Right renal cortex interstitium (tissue), 3 donors: ENCODE measurements around the gene AKNAD1. TPM values are rescaled to one million over a fixed set of nuclear protein-coding genes. Genes with fewer than 3 reads are reported as not detected.

ENCODE experiments used
- DNase-seq, 3 donors: peaks; one replicate each; pipeline ENCODE4 v3.0.0-alpha.2; 2013; ENCODE audit warnings: low read depth in 3 of 3, low spot score in 2 of 3
- polyA plus RNA-seq, 3 donors: library from polyadenylated mRNA; unstranded; fragments of 120-200 nt; gene quantifications; one replicate each; pipeline ENCODE4 v1.2.1, GENCODE V29; 2013; ENCODE audit not compliant: insufficient read length in 3 of 3

The AKNAD1 gene
- polyA plus RNA-seq, 3 donors = not detected

DNA sequence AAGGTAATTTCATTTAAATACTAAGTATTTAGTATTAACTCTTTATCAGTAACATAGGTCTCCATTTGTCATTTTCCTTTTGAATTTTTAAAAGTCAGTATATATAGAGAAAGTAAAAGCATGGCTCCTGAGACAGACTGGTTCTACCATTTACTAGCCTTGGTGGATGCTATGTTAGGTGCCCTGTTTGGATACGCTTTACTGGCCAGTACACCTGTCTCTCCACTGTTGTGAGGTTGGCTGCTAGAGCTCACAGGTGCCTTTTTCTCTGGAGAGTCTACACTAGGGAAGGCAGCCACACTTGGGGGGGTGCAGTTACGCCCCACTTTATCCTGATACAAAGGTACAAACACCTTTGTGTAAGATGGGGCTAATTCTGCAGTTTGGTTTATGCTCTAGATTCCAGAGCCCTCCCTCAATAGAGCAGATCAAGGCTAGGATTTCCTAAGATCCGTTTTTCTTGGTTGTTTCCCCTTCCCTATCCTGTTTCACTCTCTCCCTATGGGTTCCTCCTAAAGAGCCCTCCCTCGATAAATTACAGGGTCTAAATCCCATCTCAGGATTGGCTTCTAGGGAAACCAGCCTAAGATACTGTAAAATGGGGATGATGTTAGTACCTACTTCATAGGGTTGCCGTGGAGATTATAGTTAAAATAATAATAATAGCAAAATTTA is 14.3 kb upstream of the AKNAD1 start:
- no peak for DNase-seq

DNA sequence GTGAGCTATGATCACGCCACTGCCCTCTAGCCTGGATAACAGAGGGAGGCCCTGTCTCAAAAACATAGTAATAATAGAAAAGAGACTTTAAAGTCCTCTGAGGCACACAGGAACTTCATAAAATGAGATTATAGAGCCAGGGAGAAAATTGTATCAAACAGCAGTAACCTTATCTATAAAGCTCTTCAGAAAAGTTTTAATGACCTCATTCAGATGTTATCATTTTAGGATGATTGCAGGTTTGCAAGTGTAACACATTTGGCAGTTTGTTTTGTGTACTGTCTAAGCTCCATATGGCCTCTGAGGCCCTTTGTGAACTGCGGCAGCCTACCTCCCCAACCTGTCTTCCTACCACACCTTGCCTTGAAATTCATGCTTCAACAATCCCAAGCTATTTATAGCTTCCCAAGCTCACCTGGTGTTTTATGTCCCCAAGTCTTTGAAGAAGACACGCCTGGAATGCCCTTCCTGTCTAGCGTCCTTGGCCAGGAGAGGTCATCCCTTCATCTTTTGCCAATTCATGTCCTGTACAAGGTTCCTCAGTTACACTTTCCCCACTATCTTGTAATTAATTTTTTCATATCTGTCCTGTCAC is 8.5 kb upstream of the AKNAD1 start:
- no peak for DNase-seq

DNA sequence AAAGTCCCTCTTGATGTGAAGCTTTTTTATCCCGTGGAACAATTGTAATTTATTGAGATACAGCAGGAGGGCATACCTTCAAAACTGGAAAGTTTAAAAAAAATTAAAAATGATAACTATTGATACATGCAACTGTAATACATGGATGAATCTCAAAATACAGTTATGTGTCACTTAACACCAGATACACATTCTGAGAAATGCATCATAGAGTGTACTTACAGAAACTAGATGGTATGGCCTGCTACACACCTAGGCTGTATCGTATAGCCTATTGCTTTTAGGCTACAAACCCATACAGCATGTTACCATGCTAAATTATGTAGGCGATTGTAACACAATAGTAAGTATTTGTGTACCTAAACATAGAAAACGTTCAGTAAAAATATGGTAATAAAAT is 7.1 kb upstream of the AKNAD1 start:
- no peak for DNase-seq

DNA sequence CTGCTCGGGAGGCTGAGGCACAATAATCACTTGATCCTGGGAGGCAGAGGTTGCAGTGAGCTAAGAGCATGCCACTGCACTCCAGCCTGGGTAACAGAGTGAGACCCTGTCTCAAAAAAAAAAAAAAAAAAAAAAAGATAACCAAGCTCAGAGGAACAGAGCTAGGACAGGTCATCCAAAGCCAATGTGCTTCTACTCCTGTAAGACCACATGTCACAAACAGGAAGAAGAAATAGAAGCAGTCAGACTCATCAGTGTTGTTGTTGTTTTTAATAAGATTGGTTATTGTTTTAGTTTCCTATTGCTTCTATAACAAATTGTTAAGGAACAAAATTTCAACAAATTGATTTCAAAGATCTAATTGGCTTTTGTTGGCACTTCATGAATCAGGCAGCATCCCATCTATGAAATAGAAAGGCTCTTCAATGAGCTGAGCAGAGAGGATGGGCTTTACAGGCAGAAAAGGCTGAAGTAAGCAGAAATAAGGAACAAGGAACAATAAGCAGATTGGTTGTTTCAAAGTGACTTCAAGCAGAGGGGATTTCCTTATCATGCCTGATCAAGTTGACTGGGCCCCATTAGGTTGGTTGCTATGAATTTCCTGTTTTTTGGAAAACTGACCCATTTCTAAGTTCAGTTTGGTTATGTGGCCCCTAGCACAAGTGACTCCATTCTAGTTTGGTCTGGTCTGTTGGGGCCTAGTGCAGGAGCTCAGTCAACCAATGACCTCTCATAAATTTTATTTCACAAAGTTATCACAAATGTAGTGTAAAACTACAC is 6.0 kb upstream of the AKNAD1 start:
- no peak for DNase-seq

DNA sequence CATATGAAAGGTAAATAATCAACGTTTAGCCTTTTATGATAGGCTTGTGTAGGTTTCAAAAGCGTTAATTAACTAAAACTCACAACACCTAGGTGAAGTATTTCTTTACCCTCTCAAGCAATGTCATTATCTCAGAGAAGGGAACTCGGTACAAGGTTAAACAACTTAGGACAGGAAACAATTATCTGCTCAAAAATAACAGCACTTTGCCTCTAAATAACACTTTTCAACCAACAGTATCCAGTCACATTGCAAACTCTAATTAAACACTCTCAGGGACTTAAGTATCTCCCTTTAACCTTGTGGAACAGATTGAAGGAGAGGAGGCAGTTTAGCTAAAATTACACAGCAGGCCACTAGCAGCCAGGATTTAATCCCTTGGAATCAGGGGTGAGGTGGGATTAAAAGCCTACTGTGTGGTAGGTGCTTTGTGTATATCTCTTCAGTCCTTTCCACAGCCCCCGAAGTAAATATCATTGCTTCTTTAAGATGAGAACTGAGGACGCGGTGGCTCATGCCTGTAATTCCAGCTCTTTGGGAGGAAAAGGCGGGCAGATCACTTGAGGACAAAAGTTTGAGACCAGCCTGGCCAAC is 5.2 kb upstream of the AKNAD1 start:
- DNase-seq = no peak

DNA sequence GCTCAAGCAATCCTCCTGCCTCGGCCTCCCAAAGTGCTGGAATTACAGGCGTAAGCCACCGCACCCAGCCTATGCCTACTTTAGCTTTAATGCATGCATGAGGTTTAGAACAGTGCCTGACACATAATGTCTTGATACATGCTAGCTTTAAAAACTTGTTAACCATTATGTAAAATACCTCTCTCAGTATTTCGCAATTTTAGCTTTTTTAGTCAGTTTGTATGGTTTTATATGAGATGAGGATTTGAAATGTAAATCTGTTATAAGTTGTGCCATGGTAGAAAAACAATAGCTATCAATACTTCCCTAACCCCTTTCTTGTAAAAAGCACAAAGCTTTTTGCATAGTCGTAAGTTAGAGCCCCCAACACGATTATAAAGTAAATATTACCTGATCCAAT is 4.7 kb upstream of the AKNAD1 start:
- DNase-seq = no peak

DNA sequence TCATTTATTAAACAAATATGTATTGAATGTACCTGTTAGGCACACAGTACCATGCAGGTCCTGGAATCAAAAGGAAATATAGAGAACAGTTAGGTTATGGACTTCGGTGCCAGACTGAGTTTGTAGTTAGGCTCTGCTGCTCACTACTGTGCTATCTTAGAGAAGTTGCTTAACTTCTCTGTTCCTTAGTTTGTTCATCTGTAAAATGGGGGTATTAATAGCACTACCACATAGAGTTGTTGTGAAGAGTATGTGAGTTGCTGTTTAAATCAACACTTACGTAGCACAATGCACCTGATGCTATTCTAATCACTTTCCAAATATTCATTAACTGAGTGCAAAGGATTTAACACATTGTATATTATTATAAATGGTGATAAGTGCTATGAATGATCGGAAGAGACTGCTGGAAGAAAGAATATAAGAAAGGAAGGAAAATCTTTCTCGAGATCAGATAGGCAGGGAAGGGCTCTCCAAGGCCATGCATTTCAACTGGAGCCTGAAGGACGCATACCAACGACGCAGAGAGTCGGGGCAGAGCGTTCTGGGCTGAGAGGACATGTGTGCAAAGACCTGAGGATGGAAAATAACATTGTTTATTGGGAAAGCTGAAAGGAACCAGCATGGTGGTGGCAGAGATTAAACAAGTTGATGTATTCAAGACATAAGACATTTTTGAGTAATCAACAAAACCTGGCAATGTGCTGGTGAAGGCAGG is 3.5 kb upstream of the AKNAD1 start:
- no peak for DNase-seq

DNA sequence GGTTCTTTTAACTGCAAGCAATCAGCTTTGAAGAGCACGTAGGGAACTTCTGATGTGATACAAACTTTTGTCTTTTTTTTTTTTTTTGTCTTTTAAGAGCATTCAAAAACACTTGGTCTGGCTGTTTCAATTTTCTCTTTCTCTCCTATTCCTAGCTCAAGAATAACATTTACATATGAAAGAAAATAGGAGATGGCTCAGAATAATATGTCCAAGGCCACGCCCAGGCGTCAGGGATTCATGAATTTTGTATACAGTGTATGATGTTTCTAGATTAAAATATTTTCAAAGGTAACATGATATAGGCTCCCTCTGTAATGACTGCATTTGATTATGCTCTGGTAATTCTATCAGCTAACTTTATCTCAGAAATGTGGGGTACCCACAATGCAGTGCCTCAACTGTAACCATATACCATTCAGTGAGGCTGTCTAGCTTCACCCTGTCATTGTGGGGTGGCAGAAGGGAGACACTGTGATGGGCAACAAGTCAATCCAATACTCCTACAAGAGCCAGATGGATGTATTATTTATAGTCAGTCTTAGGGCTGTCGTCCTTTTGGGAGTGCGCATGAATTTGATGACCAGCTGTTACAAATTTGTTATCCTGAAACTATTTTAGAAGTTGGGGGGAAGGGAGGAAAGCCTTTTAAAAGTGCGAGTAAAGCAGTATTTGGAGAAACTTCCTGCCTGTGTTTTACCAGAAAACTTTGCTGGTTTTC is 1.5 kb upstream of the AKNAD1 start:
- DNase-seq = no peak

DNA sequence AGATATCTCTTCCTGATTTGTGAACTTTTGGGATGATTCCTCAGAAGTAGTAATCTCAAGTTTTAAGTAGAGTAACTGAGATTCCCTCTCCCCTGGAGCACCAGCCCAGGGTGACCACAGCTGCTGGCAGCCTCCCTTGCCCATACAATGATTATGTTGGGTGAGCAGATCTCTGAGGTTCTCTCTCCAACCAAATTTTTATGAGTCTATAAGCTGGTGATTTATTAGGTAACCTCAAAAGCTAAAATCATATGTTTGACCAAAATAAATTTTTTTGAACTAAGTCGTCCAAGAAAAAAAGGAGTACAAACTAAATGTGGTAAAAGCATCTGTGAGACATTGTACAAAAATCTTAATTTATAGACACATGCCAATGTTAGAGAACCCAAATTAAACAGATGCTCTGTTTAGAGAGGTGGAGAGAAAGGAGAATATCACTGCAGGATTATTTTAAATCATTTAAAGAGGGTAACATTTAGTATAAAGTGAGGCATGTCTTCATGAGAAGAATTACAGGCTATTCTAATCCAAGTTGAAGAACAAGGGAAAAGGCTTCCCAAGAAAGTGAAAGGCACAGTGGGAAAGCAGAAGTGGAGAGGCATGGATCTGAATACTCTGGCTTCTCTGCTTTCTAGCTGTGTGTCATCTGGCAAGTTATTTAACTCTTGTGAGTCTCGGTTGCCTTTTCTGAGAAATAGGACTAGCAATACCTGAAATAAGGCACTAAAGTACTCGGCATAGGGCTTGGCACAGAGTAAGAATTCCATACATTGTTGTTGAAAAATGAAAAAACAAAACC is 2.5 kb downstream of the AKNAD1 start:
- no peak for DNase-seq

DNA sequence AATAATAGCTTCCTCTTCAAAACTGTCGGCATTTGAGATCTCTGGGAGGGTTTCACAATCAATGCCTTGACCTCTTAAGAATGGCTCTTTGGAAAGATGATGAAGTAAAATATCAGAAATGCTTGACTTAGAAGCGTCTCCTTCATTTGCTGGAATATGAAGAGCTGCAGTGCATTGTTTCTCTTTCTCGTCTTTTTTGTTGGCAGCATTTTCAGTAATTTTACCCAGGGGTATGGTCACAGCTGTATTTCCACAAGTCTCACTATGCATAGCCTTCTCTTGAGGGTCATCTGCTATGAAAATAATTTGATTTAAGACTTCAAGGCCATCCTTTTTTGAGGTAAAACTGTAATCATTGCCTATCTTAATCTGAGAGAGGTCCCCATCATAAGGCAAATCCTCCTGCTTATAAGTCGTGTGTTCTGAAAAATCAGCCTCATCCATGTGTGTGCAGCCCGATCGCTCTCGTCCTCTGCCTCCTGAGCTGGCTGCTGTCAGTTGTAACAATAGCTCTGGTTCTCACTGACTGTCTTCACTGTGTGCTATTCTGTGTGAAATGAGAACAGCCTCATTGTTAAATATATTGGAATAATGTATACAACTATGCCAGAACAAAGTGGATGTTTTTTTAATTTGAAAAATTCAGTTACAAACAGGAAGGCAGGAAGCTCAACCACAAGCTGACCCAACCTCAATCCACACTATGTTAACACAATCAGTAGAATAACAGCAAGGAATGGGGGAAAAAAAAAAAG is 4.5 kb downstream of the AKNAD1 start:
- DNase-seq = no peak

DNA sequence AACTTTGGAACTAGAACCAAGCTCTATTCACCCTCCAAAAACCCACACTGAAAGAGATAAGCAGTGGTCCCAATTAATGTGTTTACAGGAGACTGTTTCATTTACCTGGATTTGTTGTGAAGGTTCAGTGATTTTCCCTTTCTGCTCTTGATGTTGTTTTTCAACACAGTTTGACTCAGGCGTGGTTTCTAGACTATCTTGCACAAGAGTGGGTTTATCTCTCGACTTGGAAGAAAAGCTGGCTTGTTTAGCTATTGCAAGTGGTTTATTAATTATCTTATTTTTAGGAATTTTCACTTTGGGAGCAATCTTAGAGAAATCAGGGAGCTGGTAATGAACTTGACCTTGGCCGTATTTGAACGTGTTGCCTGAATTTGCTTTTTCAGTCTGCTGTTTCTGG is 5.3 kb downstream of the AKNAD1 start:
- no peak for DNase-seq

DNA sequence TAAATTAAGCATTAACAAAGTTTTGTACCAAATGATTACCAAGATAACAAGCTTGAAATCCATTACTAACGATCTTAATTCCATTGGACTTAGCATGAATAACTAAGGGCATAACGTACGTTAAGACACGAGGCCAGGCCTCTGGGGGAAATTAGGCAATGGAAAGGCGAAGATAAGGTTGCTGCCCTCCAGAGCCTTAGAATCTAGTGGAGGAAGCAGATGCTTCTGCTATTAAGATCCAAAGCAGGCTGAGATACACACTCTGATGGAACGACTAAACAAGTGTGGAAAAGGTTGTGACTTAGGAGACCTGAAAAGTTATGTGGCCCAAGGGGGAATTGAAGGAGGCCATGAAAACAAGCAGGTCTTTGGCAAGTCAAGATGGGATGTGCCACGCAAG is 6.0 kb downstream of the AKNAD1 start:
- DNase-seq = no peak

DNA sequence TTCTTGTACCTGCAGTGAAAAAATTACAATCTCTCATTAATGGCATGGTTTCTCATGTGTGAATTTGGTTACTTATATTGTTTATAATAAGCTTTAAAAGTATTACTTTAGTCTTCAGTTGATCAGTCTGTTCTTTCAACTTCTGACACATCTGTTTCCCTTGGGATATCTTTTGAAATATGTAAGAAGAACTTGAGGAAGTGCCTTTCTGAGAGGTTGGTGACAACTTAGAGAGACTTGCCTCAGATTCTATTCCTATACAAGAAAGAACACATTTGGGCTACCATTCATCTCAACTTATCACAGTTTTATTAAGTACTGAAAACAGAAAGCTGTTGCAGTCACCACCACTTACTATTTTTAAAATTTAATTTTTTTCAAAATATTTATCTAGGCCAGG is 8.1 kb downstream of the AKNAD1 start:
- DNase-seq = no peak

DNA sequence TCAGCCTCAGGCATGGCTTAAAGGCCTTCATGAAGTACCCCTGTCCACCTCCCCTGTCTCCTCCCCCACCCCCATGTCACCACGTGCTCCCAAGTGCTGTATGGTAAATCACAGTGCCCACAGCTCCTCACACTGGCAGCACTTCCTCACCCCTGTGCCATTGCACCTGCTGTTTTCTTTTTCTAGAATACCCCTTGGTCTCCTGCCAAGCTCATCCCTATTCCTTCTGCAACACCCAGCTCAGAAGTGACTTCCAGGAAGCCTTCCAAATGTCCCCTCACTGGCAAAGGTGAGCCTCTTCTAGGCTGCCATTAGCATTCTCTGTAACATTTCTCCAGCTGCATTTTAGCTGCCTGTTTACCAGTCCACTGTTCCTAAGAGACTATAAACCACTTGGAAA is 9.4 kb downstream of the AKNAD1 start:
- DNase-seq = no peak

DNA sequence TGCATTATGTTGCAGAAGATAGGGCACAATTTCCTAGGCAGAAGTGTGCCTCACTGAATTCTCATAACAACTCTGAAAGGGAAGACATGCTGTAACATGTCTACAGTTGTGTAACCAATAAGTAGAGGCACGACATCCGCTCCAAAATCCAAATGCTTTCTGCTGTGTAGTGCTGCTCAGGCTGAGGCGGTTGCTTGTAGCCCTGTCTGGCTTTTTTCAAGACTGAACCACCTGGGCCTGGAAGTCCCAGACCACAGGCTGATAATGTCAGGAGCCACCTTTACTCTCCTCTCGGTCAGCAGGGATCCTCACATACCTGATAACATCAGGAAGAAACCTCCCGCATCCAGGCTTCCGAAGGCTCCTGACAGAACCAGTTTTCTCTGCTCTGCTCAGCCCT is 10.9 kb downstream of the AKNAD1 start:
- DNase-seq = no peak

DNA sequence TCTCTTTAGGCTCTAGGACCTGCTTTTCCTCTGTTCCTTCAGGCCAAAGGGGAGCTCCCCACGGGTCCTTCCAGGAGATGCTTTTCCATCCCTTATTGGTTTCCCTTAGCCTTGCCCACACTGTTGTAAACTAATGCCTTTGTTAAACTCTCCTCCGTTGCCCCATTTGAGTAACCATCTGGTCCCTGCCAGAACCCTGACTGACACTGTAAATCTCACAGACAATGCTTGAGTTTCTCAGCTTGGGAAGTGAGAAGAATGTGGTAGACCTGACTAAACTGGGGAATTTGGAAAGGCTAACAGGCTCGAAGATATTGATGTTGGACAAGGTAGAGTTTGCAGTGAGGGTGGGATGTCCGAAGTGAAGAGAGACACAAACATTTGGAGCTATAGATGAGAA is 11.4 kb downstream of the AKNAD1 start:
- no peak for DNase-seq

DNA sequence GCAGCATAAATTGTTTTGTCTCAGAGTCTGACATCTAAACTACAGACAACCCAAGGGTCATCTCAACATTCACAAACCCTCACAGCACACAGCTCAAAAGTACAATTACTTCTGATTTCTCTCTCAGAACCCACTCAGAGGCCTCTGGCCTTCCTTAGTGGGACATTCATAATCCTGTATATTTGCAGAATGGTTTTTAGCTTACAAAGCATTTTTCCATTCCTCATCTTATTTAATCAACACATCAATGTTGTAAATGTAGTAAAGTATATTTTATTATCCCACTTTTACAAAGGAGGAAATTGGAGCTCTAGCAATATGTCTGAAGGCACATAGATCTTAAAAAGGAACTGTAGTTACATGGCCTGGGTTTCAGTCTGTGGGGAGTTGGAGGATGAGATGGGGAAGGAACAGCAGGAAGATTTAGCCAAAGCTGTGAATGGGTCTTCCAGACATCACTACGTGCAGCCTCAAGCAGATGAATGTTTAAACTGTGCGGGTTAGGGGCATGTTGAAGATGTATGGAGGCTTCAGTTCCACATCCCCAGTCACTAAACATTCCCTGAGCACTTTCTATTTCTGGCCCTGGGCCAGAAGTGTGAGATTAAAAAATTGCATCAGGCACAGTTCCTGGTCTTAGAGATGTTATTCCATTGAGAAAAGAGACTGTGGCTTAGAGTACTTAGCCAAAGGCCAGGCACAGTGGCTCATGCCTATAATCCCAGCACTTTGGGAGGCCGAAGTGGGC is 13.3 kb downstream of the AKNAD1 start:
- DNase-seq = no peak

DNA sequence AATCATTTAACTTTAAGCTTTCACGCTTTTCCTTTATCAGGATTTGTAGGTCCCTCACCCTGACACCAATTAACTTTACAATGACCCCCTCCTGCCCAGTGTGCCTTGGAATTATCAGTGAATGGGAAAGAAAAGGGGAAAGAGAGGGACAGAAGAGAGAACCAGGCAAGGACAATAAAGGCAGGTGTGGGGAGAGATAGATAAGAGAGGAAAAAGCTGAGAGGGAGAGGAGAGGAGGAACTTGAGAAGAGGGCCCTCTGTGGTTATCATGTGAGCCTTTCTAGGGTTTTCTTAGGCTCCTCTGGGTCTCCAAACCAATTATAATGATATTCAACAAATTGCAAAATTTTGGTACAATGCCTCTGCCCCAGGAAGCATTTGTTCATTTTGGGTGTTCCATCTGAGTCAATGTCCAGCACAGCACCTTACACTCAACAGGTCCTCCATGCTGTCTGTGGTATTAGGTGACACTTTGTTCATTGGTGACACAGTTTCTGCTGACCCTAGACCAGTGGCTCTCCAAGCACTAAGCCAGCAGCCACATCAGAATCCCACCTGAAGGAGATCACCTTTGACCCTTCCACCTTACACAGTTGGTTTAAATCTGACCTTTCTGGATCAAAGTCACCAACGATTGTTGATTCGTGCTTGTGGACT is 14.2 kb downstream of the AKNAD1 start:
- no peak for DNase-seq
